ENCODE results near the gene ZNF423.

Gene ZNF423

DNA sequence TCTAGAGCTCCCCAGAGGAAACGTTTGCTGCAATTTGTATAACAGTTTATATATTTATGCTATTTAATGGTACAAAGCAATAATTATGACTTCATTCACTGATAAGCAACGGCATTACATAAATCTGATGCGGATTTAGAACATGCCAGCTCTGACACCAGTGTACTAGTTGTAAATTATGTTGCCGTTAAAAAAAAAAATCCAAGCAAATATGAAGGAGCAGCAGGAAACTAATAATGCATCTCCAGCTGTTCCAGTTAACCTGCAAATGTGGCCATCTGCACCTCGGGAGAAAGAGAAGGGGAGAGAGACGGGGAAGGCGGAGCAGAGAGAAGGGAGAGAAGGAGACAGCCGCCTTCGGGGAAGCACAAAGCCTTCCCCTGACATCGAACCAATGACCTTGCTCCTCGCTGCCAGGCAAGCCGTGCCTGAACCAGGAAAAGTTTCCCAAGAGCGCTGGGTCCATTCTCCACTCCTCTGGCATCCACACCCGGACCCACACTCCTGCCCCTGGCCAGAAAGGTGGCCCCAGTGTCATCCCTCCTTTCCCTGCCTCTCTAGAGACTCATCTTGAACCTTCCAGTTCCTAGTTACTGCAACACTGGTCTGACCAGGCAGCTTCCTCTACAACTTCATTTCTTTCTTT, 307.5 kb downstream of the ZNF423 start:
- H3K9me3 ChIP-seq (ENCODE audit: low read length), result no peaks in the 10 kb centered on the region
- H3K27me3 ChIP-seq (ENCODE audit: insufficient read depth, low read length), result 0 out of 2 replicates have a peak, but pooled peaks cover 3% of the 10 kb centered on the region
- no peaks in the 10 kb centered on the region for H3K9me2 ChIP-seq (ENCODE audit: low read depth, low read length)
- no peak overlapping the region for H3K4me3 ChIP-seq (ENCODE audit: low read depth, low read length, poor library complexity, severe bottlenecking)
- H2AFZ ChIP-seq (ENCODE audit: low read length), result no peak overlapping the region
- no peaks in the 10 kb centered on the region for H3K79me2 ChIP-seq (ENCODE audit: insufficient read depth, low read length)
- H3K27ac ChIP-seq (ENCODE audit: low read depth, low read length, poor library complexity, severe bottlenecking), result no peak overlapping the region
- no peaks in the 10 kb centered on the region for H4K20me1 ChIP-seq (ENCODE audit: insufficient read depth, low read length)
- TF ChIP-seq, protein P1, sequence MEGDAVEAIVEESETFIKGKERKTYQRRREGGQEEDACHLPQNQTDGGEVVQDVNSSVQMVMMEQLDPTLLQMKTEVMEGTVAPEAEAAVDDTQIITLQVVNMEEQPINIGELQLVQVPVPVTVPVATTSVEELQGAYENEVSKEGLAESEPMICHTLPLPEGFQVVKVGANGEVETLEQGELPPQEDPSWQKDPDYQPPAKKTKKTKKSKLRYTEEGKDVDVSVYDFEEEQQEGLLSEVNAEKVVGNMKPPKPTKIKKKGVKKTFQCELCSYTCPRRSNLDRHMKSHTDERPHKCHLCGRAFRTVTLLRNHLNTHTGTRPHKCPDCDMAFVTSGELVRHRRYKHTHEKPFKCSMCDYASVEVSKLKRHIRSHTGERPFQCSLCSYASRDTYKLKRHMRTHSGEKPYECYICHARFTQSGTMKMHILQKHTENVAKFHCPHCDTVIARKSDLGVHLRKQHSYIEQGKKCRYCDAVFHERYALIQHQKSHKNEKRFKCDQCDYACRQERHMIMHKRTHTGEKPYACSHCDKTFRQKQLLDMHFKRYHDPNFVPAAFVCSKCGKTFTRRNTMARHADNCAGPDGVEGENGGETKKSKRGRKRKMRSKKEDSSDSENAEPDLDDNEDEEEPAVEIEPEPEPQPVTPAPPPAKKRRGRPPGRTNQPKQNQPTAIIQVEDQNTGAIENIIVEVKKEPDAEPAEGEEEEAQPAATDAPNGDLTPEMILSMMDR (IDR thresholded peaks at IDR 0.05; ENCODE audit: low read length), result no peak
- no peaks in the 10 kb centered on the region for H3F3A ChIP-seq (ENCODE audit: insufficient read depth, low read length)
- no peaks in the 10 kb centered on the region for H3K4me1 ChIP-seq (ENCODE audit: insufficient read depth, low read length, severe bottlenecking)
- no peaks in the 10 kb centered on the region for H3K36me3 ChIP-seq (ENCODE audit: insufficient read depth, low read length)
- H3K9ac ChIP-seq (ENCODE audit: low read length), result no peak overlapping the region
- H3K4me2 ChIP-seq (ENCODE audit: low read length), result no peak overlapping the region

DNA sequence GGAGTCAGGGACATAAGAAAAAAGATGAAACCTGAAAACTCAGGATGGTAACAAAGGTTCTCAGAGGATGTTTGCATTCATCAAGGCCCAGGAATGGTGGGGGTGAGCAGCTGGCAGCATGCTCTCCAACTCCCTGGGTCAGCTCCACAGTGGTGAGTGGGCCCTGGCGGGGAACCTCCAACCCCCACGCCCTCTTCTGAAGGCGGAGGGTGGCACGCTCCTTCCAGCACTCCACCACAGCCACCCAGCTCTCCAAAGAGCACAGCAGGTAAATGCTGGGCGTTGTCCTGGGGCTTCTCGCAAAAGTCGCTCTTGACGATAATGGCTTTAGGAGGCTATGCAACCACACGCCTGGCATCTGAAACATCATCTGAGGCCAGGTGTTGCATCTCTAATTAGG, 308.5 kb downstream of the ZNF423 start:
- H3K9ac ChIP-seq (ENCODE audit: low read length), result no peak overlapping the region
- no peaks in the 10 kb centered on the region for H3K4me1 ChIP-seq (ENCODE audit: insufficient read depth, low read length, severe bottlenecking)
- no peaks in the 10 kb centered on the region for H4K20me1 ChIP-seq (ENCODE audit: insufficient read depth, low read length)
- H3K4me2 ChIP-seq (ENCODE audit: low read length), result no peak overlapping the region
- no peak for TF ChIP-seq EZH2 (IDR thresholded peaks at IDR 0.05; ENCODE audit: borderline replicate concordance, low read length)
- TF ChIP-seq, protein P1 (IDR thresholded peaks at IDR 0.05; ENCODE audit: low read length), result no peak
- no peaks in the 10 kb centered on the region for H3K9me3 ChIP-seq (ENCODE audit: low read length)
- H2AFZ ChIP-seq (ENCODE audit: low read length), result no peak overlapping the region
- no peaks in the 10 kb centered on the region for H3F3A ChIP-seq (ENCODE audit: insufficient read depth, low read length)
- no peak overlapping the region for H3K27ac ChIP-seq (ENCODE audit: low read depth, low read length, poor library complexity, severe bottlenecking)
- no peak overlapping the region for H3K4me3 ChIP-seq (ENCODE audit: low read depth, low read length, poor library complexity, severe bottlenecking)
- H3K36me3 ChIP-seq (ENCODE audit: insufficient read depth, low read length), result no peaks in the 10 kb centered on the region
- H3K27me3 ChIP-seq (ENCODE audit: insufficient read depth, low read length), result 0 out of 2 replicates have a peak, but pooled peaks cover 3% of the 10 kb centered on the region
- H3K79me2 ChIP-seq (ENCODE audit: insufficient read depth, low read length), result no peaks in the 10 kb centered on the region
- H3K9me2 ChIP-seq (ENCODE audit: low read depth, low read length), result no peaks in the 10 kb centered on the region

GRCh38 chr16:49546735-49547134, 309.2 kb downstream of the ZNF423 start:
- TF ChIP-seq, protein P1 (IDR thresholded peaks at IDR 0.05; ENCODE audit: low read length), result no peak
- no peak for TF ChIP-seq EZH2 (IDR thresholded peaks at IDR 0.05; ENCODE audit: borderline replicate concordance, low read length)
- Histone ChIP-seq H3K36me3 (ENCODE audit: insufficient read depth, low read length) (no peaks in the 10 kb centered on the region), H3K27ac (ENCODE audit: low read depth, low read length, poor library complexity, severe bottlenecking) (no peak overlapping the region), H3K9ac (ENCODE audit: low read length) (no peak overlapping the region), H3K4me3 (ENCODE audit: low read depth, low read length, poor library complexity, severe bottlenecking) (no peak overlapping the region), H2AFZ (ENCODE audit: low read length) (no peak overlapping the region), H3K9me3 (ENCODE audit: low read length) (no peaks in the 10 kb centered on the region), H3K4me1 (ENCODE audit: insufficient read depth, low read length, severe bottlenecking) (no peaks in the 10 kb centered on the region), H3K79me2 (ENCODE audit: insufficient read depth, low read length) (no peaks in the 10 kb centered on the region), H3K4me2 (ENCODE audit: low read length) (no peak overlapping the region), H3K9me2 (ENCODE audit: low read depth, low read length) (no peaks in the 10 kb centered on the region), H4K20me1 (ENCODE audit: insufficient read depth, low read length) (no peaks in the 10 kb centered on the region), H3F3A (ENCODE audit: insufficient read depth, low read length) (no peaks in the 10 kb centered on the region), H3K27me3 (ENCODE audit: insufficient read depth, low read length) (peaks cover 3% of the 10 kb centered on the region; the same call in 1 of the 2 replicates)
